OCI-LY1 (cell line): ENCODE measurements around the gene FIBP.
A peak's percentile ranks its signal among the peaks of the same experiment; 100 is the strongest.
"Not testable (repeated sequence)": the region's sequence is repeated elsewhere in the genome, so short reads cannot be mapped to it uniquely, and the experiment has no call there.

Experiments used
- H2AFZ ChIP-seq: fragments of 200-600 bp; sonication (generic), shearing (Covaris generic); 2 replicates; pipeline ENCODE4 v1.6.0; 2014; ENCODE audit warnings: antibody characterized with exemption, mild to moderate bottlenecking, low read length
- H3F3A ChIP-seq: fragments of 200-600 bp; sonication (generic), shearing (Covaris generic); 2 replicates; pipeline ENCODE4 v1.6.0; 2014; ENCODE audit warnings: mild to moderate bottlenecking, antibody characterized with exemption, low read length, moderate library complexity; ENCODE audit not compliant: insufficient read depth
- H3K27ac ChIP-seq: fragments of 200-600 bp; sonication (generic); 2 replicates; pipeline ENCODE4 v1.5.1; 2014; ENCODE audit warnings: low read length, mixed run types, mild to moderate bottlenecking, low read depth; ENCODE audit not compliant: poor library complexity, severe bottlenecking
- H3K27me3 ChIP-seq: fragments of 200-600 bp; sonication (generic); 2 replicates; pipeline ENCODE4 v1.6.0; 2014; ENCODE audit warnings: antibody characterized with exemption, mild to moderate bottlenecking, low read length, moderate library complexity; ENCODE audit not compliant: insufficient read depth
- H3K36me3 ChIP-seq: fragments of 200-600 bp; sonication (generic); 2 replicates; pipeline ENCODE4 v1.6.1; 2014; ENCODE audit warnings: mild to moderate bottlenecking, antibody characterized with exemption, low read length, moderate library complexity, mixed read lengths; ENCODE audit not compliant: insufficient read depth
- H3K4me1 ChIP-seq: fragments of 200-600 bp; sonication (generic); 2 replicates; pipeline ENCODE4 v1.5.1; 2014; ENCODE audit warnings: mild to moderate bottlenecking, low read length, moderate library complexity; ENCODE audit not compliant: insufficient read depth, severe bottlenecking
- H3K4me2 ChIP-seq: fragments of 200-600 bp; sonication (generic), shearing (Covaris generic); 2 replicates; pipeline ENCODE4 v1.6.1; 2014; ENCODE audit warnings: low read length
- H3K4me3 ChIP-seq: fragments of 200-600 bp; sonication (generic); 2 replicates; pipeline ENCODE4 v1.5.1; 2014; ENCODE audit warnings: low read length, low read depth, mild to moderate bottlenecking, mixed read lengths; ENCODE audit not compliant: poor library complexity, severe bottlenecking
- H3K79me2 ChIP-seq: fragments of 200-600 bp; shearing (Covaris generic); 2 replicates; pipeline ENCODE4 v1.6.1; 2016; ENCODE audit warnings: mixed run types, low read length, mixed read lengths; ENCODE audit not compliant: insufficient read depth
- H3K9ac ChIP-seq: fragments of 200-600 bp; sonication (generic), shearing (Covaris generic); 2 replicates; pipeline ENCODE4 v1.6.1; 2014; ENCODE audit warnings: mild to moderate bottlenecking, low read length, mixed read lengths
- H3K9me2 ChIP-seq: fragments of 200-600 bp; sonication (generic), shearing (Covaris generic); 2 replicates; pipeline ENCODE4 v1.6.1; 2014; ENCODE audit warnings: low read depth, mild to moderate bottlenecking, low read length, mixed read lengths
- H3K9me3 ChIP-seq: fragments of 200-600 bp; shearing (Covaris generic); 2 replicates; pipeline ENCODE4 v1.6.1; 2014; ENCODE audit warnings: low read length, mixed read lengths
- H4K20me1 ChIP-seq: fragments of 200-600 bp; sonication (generic), shearing (Covaris generic); 2 replicates; pipeline ENCODE4 v1.6.0; 2016; ENCODE audit warnings: mild to moderate bottlenecking, low read length; ENCODE audit not compliant: insufficient read depth
- EZH2 ChIP-seq: fragments of 200-600 bp; sonication (generic), shearing (Covaris generic); IDR thresholded peaks from 2 replicates; pipeline ENCODE4 v1.8.0; 2017; ENCODE audit warnings: borderline replicate concordance, mixed run types, mild to moderate bottlenecking, antibody characterized with exemption, low read length, moderate library complexity, mixed read lengths
- TF ChIP-seq, protein P1 (sequence below): fragments of 200-600 bp; sonication (generic), shearing (Covaris generic); IDR thresholded peaks from 2 replicates; pipeline ENCODE4 v1.5.1; 2017; ENCODE audit warnings: mild to moderate bottlenecking, antibody characterized with exemption, low read length, moderate library complexity, mixed read lengths

The FIBP gene

DNA sequence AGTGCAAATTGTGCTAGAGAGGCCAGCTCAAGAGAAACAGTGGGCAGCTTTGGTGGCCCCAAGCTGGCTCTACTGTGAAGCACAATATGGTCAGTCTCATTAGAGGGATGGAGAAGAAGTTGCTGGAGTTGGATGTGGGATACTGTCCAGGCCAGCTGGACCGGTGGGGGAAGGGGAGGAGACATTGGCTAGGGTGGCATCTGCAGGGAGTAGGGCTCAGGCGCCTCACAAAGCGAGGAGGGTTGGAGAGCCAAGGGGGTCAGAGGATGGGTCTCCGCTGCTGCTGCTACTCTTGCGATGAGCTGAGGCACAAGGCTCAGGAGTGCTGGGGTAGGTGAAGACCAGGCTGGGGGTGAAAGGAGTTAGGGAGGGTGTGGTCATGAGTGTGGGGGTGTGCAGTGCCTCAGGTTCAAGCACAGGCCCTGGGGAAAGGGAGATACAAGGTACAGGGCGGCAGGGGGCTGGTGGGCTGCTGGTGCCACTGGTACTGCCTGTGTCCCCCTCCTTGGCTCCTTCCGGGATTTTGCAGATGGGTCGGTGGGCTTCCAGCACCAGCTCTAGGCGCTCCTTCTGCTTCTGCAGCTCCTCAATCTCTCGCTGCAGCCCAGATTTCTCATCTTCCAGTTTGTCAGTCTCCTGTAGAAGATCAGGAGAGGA is 4.5 kb upstream of the FIBP start:
- Histone ChIP-seq H3K36me3 (no peaks in the 10 kb centered on the region), H2AFZ (no peak overlapping the region), H3K9ac (no peak overlapping the region; the same call in 1 of the 2 replicates), H3K9me2 (no peaks in the 10 kb centered on the region), H3K4me3 (peak overlapping the region; percentile 86), H3K9me3 (no peaks in the 10 kb centered on the region), H3K4me1 (peaks cover 50% of the 10 kb centered on the region), H3F3A (peaks cover 5% of the 10 kb centered on the region), H3K27ac (peak overlapping the region; percentile 57), H3K27me3 (no peaks in the 10 kb centered on the region; the same call in 1 of the 2 replicates), H4K20me1 (no peaks in the 10 kb centered on the region), H3K4me2 (peak overlapping the region; percentile 100), H3K79me2 (no peaks in the 10 kb centered on the region)
- TF ChIP-seq, protein P1, sequence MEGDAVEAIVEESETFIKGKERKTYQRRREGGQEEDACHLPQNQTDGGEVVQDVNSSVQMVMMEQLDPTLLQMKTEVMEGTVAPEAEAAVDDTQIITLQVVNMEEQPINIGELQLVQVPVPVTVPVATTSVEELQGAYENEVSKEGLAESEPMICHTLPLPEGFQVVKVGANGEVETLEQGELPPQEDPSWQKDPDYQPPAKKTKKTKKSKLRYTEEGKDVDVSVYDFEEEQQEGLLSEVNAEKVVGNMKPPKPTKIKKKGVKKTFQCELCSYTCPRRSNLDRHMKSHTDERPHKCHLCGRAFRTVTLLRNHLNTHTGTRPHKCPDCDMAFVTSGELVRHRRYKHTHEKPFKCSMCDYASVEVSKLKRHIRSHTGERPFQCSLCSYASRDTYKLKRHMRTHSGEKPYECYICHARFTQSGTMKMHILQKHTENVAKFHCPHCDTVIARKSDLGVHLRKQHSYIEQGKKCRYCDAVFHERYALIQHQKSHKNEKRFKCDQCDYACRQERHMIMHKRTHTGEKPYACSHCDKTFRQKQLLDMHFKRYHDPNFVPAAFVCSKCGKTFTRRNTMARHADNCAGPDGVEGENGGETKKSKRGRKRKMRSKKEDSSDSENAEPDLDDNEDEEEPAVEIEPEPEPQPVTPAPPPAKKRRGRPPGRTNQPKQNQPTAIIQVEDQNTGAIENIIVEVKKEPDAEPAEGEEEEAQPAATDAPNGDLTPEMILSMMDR, result no peak
- no peak for TF ChIP-seq EZH2

DNA sequence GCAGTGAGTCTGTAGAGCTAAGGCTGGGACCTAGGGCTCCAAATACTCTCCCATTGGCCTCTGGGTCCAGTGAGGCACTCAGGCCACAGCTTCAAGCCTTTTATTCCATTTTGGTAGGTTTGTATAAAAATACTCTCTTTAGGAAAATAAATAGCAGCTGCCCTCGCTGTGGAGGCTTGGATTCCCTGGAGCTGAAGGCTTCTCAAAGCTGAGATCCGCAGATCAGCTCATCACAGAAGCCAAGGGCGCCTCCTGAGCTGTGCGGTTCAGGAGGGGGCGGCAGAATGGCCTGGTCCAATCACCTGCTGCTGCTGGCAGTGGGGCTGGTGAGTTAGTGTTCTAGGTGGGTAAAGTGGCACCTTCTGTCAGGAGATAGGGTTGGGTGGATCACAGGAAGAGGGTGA is 3.9 kb upstream of the FIBP start:
- Histone ChIP-seq H3K9ac (peak overlapping the region; percentile 85), H3K27ac (peak overlapping the region; percentile 57)

GRCh38 chr11:65891219-65892136 is 3.2 kb upstream of the FIBP start:
- Histone ChIP-seq H3F3A (peaks cover 5% of the 10 kb centered on the region), H4K20me1 (no peaks in the 10 kb centered on the region), H3K9me2 (no peaks in the 10 kb centered on the region), H3K36me3 (peaks cover 5% of the 10 kb centered on the region; the same call in 1 of the 2 replicates), H3K4me3 (peak overlapping the region; percentile 86), H3K4me1 (peaks cover 62% of the 10 kb centered on the region), H2AFZ (no peak overlapping the region), H3K9ac (peak overlapping the region; percentile 85), H3K27me3 (no peaks in the 10 kb centered on the region), H3K79me2 (no peaks in the 10 kb centered on the region), H3K4me2 (peak overlapping the region; percentile 100), H3K9me3 (no peaks in the 10 kb centered on the region), H3K27ac (peak overlapping the region; percentile 57)
- no peak for TF ChIP-seq EZH2
- TF ChIP-seq, protein P1, result peak; percentile 66

More for the DNA sequence above, 3.9 kb upstream of the FIBP start:
- not testable (repeated sequence) for H3K36me3 ChIP-seq, H2AFZ ChIP-seq, H4K20me1 ChIP-seq, H3K9me2 ChIP-seq, H3K27me3 ChIP-seq, H3K79me2 ChIP-seq, H3K9me3 ChIP-seq, H3F3A ChIP-seq
- peak overlapping the region; percentile 100 for H3K4me2 ChIP-seq
- peaks cover 56% of the 10 kb centered on the region for H3K4me1 ChIP-seq
- H3K4me3 ChIP-seq, result peak overlapping the region; percentile 86
